ELF-1 (cell line): Measurements from ENCODE around the gene ST6GALNAC4.
"Not testable (repeated sequence)": the region's sequence is repeated elsewhere in the genome, so short reads cannot be mapped to it uniquely, and the experiment has no call there.

ENCODE experiments used
- DNase-seq: peaks from one replicate; pipeline ENCODE4 v3.0.0-alpha.2; 2016; ENCODE audit warnings: low read depth, low spot score

Gene ST6GALNAC4

DNA sequence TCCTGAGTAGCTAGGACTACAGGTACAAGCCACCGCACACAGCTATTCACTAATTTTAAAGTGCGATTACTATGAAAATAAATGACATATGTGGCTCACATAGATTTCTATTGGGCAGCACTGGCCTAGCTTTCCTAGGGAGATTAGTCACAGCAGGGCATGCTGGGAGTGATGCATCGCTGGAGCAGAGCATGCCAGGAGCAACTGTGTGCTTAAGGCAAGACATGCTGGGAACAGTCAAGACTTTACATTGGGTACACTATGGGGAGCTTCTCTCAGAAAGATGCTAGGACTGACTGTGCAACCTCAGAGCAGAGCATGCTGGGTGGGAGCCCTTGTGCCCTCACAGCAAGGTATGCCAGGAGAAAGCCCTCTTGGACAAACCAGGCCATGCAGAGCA, 26.8 kb downstream of the ST6GALNAC4 start:
- DNase-seq: no peak

DNA sequence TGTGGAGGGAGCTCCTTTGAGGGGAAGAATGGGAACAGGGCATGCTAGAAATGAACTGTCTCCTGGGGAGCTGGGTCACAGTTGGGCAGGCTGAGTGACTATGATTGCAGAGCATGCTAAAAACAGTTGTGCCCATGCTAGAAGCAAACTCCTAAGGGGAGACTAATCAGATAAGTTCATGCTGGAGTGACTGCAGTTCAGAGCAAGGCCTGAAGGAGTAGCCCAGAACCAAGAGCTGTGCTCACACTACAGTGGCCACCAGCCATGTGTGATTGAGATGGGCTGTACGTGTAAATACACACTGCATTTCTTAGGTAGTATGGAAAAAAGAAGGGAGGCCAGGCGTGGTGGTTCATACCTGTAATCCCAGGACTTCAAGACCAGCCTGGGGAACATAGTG, 29.0 kb downstream of the ST6GALNAC4 start:
- DNase-seq: no peak

DNA sequence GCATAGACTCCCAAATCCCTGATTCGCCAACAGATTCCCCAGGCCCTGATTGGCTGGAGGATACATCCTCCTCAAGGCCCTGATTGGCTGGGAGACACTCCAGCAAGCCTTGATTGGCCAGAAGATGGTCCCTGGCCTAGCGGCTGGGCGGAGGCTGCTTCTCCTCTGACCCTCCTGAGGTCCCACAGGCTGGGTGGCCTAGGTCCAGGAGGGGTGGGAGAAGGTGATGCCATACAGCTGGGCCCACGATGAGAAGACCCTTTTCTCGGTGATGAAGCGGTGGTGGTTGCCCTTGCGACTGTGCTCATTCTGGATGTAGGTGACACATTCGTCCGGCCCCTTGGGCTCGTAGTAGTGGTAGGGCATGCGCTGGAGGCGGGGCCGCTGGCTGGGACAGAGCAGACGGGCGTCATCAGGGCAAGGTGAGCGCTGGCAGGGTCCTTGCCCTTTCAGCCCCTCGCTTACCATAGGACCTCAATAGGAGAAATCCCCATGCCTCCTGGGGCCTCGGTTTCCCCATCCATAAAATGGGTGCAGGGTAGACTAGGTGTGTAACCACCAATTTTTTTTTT, 30.4 kb downstream of the ST6GALNAC4 start:
- no peak for DNase-seq

DNA sequence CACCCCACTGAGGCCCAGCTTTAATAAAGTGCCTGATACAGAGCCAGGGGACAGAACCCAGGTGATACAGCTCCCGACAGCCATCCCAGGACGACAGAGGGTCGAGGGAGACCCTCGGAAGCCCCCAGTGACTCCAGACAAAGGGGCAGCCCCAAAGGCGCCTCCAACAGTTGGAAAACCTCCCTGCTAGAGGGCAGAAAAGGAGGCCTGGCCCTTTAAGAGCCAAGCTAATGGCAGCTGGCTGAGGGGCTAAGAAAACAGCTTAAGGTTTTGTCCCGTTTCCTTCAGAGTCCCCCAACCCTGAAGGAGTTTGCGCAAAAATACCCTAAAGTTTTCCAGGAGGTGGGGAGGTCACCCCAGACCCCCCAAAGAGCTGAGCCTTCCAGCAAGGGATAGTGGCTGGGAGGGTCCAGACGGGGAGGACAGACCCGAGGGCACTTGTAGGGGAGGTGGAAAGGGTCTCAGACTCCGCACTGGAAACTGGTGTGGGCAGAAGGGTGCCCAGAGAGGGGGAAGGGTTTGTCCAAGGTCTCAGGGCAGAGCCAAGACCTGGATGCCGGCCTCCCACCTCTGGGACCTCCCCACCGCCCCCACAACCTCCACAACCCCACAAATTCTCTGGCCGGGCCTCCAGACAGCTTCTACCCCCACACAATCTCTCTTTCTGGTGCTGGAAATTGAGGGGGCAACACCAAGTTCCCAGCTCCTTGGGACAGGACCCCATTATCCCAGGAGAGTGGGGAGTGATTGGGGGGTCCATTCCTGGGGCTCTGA, 31.1 kb downstream of the ST6GALNAC4 start:
- DNase-seq: no peak

DNA sequence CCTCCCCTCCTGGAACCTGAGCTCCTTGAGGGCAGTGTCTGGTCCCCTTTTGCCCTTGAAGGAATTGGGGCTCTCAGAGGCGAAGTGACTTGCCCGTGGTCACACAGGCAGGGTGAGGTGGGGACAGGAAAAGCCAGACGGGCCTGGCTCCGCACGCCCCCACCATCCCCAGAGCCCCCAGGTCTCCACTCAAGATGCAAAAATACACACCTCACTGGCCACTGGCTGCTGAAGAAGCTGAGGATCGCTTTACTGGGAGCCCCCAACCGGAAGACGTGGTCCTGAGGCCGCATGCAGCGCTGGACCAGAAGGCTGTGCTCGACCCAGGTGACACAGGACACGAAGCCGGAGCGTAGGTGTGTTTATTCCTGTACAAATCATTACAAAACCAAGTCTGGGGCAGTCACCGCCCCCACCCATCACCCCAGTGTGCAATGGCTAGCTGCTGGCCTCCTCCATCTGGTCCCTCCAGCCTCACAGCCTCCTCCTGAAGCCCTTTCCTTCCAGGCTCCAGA, 31.8 kb downstream of the ST6GALNAC4 start:
- DNase-seq: no peak

DNA sequence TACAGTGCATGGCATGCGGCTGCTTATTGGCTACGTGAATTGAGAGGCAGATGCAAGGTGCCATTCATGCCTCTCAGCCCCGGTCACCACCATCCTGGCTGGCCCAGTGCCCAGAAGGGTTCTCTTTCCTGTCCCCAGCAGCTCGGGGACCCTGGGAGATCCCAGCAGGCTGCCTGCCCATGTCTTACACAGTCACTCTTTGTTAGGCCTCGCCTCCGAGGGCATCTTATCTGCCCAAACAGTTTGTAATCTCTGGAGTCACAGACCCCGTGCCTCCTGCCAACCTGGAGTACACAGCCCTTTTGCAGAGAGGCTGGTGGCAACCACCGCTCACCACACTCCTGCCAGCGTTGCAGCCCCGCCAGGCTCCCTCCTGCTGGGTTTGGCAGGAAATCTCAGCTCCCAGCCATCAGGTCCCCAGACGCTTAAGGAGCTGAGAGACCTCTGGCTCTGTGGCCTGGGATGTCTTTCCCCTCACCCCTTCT, 32.4 kb downstream of the ST6GALNAC4 start:
- no peak for DNase-seq

DNA sequence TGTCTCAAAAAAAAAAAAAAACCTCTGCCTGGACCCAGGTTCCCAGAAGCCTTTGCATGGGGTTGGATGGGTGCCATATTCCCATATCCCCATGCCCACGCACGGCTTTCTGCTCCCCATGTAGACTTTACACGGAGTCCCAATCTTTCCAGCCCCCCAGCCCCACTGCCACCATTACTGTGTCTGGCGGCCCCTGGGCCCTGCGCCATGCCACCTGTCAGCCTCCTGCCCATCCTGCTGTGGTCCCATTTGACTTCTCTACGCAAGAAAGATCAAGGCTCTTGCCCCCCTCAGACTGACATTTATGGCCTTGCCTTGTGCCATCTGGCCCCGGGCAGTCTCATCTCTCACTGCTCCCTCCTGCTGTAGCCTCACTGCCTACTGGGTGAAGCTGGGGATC, 32.9 kb downstream of the ST6GALNAC4 start:
- no peak for DNase-seq

DNA sequence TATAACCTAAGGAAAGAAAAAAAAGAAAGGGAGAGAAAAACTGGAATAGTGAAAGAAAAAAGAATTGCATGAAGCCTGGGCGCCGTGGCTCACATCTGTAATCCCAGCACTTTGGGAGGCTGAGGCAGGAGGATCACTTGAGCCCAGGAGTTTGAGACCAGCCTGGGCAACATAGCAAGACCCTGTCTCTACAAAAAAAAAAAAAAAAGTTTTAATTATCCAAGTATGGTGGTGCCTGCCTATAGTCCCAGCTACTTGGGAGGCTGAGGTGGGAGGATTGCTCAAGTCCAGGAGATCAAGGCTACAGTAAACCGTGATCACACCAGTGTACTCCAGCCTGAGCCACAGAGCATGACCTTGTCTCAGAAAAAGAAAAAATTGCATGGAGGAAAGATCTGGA, 35.1 kb downstream of the ST6GALNAC4 start:
- DNase-seq: not testable (repeated sequence)

DNA sequence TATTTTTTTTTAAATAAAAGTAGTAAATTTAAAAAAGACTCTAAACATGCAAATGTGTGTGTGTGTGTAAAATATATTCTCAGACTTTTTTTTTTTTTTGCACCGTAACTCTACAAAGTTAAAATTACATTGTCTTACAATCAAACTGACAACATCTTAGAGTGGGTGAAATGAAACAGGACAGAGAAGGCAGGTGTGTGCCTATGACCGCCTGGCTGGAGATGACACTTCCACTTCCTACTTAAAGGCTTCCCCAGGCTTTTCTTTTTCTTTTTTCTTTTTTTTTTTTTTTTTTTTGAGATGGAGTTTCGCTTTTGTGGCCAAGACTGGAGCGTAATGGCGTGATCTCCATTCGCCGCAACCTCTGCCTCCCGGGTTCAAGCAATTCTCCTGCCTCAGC, 36.7 kb downstream of the ST6GALNAC4 start:
- DNase-seq: no peak

DNA sequence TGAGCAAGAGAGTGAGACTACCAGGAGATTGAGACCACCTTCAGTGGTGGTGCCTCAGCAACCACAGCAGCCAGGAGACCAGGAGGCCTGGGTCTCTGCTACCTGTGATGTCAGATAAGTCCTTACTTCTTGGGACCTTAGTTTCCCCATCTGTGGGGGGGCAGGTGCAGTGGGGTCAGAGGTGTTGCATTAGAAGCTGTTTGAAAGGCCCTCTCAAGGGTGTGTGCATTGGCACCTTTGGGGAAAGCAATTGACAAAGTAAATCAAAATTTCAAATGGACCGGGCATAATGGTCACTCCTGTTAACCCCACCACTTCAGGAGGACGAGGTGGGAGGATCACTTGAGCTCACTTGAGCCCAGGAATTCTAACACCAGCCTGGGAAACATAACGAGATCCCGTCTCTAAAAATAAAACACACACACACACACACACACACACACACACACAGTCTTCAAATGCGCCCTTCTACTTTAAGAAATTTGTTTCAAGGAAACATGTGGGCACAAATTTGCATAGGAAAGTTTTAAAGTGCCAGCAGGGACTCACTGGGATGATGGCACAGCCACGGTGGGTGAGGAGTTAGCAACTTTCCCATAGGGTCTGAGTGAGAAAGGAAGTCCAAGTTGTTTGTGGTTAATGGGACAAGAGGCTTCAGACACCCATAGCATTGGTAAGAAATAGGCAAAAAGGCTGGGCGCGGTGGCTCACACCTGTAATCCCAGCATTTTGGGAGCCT, 38.0 kb downstream of the ST6GALNAC4 start:
- DNase-seq: no peak

DNA sequence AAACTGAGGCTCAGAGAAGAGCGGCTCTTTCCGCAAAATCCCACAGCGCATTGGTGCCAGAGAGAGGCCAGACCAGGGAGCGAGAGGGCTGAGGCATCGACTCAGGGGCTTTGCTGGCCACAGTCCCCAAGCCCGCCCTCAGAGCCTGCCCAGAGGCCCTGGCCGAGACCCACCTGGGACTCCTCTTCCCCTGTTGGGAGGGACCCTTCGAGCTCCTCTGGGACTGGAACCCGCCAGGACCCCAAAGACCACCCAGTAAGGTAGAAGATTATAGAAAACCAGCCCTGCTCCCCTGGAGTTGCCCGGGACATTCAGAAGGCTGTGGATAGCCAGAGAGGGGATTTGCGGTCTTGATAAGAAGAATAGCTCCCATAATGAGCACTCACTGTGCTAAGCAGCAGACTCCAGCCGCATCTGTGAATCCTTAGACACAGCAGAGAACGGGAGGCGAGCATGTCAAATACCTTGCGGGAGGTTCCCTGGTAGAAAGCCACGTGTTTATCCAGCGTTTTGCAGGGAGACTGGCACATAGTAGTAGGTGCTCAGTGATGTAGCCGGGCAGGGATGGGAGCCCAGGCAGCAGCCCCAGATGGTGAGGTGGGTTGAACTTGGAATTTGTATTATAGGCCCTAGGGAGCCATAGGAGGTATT, 38.7 kb downstream of the ST6GALNAC4 start:
- DNase-seq: no peak

DNA sequence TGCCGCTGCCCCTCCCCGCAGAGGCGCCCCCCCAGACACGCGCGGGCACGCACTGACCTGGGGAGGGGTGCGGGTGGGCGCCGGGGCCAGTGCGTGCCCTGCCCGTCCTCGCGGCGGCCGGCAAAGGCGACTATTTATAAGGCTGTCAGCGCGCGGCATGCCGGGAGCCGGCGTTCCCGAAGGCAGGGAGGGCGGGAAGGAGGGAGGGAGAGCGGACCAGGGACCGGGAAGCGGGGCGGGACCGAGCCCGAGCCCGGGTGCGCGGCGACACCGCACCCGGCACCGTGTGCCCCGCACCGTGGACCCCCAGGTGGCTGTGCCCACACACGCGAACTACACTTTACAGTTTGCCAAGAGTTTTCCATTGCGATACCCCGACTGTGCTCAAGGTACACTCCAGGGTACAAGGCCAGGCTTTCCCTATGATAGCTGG, 39.3 kb downstream of the ST6GALNAC4 start, which contains the start of gene AK1:
Gene AK1, minus strand, starts transcription at position 110 of the 433 bp plus-strand sequence. CDS start 3,058 bp downstream, outside the sequence.
- no peak for DNase-seq

DNA sequence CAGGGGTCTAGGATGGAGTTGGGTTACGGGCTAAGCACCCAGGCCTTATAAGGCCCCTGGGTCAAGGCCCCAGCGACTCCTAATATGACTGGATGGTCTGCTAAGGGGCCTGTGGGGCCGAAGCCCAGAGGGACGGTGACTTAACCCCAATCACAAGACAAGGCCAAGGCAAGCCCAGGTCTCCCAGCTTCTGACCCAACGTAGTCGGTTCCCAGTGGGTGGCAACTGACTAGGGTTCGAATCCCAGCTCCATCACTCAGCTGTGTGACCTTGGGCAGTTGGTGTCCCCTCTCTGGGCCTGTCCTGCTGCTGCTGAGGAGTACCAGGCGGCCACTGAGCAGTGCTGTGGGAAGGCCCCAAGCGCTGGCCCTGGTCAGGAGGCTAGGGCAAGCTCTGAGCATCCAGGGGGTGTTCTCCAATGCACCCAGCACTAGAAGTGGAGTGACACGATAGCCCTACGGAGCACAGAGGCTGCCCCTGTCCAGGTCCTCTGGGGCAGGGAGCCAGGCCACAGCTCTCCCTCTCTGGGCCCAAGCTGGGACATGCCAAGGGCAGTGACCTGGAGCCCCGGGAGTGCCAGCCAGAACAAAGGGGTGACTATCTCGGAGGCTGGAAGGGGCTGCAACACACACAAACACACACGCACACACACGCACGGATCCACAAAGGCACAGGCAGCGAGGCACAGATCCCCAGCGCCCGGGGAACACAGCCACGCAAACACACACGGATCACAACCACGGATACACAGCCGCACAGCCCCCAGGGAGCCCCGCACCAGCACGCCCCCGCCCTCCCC, 39.9 kb downstream of the ST6GALNAC4 start:
- no peak for DNase-seq

DNA sequence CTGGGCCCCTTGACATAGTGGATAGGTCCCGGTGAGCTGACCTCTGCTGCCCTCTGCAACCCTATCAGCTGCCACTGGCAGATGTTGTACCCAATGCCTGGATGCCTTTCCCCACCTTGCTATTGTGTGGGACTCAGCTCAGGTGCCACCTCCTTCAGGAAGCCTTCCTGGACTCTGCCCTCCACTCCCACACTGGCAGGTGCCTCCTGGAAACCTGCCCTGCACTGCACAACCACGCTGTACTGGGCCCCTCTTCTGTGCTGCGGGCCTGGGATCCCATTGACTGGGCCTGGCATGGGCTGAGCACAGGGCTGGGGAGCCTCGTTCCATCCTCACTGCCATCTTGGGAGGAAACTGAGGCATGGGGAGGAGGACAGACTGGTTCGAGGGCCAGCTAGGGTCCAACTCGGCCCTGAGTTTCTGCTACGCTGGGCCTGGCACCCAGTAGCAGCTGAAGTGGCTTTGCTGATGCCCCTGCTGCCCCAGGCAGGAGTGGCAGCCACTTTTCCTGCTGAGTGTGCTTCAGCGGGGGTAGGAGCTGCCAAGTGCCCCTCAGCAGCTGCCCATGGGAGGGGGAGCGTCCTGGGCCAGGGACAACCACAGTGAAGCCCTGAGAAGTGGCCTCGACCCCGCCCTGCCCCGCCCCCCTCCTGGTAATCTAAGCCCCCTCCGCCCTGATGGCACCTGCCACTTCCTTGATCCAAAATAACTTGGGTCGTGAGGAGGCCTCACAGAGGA, 40.6 kb downstream of the ST6GALNAC4 start:
- DNase-seq: no peak

DNA sequence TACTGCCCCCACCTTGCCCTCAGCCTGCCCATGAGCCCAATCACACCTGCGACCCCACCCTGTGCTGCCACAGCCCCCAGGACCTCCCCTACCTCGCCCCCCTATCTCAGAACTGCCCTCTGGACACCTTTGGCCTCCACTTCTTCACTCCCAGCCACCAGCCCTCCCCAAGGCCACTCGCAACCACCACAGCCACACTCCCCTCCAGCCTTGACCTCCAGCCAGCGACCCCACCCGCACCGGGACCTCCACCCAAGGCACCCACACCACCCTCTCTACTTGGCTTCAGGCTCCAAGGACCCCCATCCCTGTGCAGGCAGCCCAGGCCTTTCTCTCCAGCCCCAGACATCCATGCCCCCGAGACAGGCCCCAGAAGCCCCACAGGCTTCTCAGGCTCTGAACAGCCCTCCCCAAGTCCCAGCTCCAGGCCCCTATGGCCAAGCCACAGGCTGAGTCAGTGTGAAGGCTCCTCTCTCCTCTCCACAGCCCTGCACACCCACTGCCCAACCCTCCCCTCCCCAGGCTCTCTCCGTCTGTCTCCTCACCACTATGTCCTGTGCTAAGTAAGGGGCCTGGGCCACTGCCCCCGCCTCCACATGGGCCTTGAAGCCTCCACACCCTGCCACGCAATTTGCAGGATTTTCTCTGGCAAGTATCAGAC, 41.4 kb downstream of the ST6GALNAC4 start:
- DNase-seq: no peak

DNA sequence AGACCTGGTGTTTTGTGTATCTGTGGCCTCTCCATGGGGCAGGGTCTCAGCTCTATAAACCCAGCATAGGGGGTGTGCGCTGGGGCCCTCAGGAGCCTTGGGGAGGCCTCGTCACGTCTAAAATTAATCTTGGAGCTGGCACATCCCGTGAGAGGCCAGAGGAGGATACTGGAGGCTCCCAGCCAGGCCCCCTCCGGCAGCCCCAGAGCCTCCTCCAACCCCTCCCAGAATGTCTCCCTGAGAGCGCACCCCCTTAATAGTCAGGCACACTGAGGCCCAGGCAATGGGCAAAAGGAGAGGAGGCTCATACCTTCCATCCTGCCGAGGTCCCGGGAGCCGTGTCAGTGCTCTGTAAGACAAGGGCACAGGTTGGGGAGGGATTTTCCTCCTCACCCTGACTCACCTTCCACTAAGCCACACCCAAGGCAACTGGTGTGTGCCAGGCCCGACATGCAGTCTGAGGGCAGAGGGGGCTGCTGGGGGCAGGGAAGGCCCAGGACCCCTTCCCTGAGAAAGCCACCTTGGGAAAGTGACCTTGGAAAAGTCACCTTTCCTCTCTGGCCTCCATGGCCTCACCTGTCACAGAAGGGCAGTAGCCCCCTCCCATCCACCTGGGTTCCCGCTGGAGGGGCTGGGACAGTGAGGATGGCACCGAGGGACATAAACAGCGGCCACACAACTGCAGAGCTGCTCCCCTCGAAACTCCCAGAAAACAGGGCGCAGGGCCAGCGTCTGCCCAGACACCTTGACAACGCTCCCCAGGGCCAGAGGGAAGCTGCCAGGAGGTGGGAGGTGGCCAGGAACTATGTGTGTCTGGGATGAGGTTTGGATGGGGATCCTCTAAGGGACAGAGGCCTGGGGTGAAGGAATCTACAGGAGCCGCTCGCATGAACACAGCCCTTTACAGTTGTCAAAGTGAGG, 42.3 kb downstream of the ST6GALNAC4 start:
- no peak for DNase-seq

DNA sequence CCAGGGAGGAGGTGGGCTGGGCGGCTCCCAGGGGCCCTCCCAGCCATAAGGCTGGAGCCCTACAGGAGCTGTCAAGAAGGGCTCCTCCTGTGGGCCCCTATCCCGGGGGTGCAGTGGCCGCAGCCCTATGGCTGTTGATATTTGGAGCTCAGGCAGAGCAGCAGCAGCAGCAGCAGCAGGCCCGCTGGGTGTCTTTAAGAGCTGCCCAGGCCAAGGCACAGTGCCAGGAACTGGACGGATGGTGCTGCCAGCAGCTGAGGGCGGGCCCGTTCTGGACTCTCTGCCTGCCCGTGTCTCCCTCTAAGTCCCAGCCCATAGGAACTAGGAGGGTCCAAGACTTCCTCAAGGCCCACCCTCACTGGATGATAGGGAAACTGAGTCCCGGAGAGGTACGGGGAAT, 43.0 kb downstream of the ST6GALNAC4 start:
- DNase-seq: no peak

DNA sequence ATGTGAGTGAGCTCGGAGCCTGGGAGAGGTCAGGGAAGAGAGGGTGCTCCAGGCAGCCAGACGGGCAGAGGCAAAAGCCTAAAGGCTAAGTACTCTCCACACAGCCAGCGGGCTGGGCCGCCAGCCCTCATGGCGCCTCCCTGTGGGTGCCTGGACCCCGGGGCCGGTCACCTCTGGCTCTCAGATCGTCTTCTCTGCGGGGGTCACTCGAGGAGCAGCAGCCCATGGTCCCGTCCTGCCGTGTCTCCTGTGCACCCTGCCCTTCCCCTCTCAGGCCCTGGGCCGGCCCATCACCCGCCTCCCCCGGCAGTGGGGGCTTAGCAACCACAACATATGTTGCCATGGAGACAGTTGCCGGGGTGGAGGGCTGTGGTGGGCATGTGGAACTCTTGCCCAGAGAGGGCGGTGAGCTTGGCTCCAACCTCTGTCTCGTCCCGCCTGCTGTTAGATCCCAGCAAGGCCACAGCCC, 43.6 kb downstream of the ST6GALNAC4 start:
- DNase-seq: no peak
